ENCODE results near the gene MAIP1.

MAIP1 gene

DNA sequence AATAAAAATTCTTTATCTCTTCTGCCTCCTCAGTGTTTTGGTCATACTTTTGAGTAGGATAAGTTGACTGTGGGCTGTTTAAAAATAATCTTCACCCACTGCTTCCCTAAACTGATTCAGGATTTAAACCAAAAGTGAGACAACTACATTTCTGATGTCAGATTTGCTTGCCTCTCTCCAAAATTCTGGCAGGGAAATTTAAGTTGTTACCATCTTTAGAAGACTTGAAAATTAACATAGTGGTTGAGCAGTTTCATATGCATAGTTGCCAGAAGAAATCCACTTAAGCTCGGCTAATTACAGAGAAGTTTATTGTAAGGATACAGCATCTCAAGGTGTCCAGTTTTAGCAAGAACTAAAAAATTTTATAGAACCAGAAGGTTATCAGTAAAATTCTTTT lies 57.0 kb downstream of the MAIP1 start:
- no peaks in the 10 kb centered on the region for H3K36me3 Mint-ChIP-seq (ENCODE audit: low read depth)
- H3K4me3 Mint-ChIP-seq, result no peak overlapping the region
- intact Hi-C loops (cut with micrococcal nuclease), result no loop called here
- peaks cover 7% of the 10 kb centered on the region for H3K9me3 Mint-ChIP-seq
- no peaks in the 10 kb centered on the region for H3K27me3 Mint-ChIP-seq
- no peaks in the 10 kb centered on the region for H3K4me1 Mint-ChIP-seq (ENCODE audit: low read depth)
- H3K27ac Mint-ChIP-seq, result no peak overlapping the region

Measured in dendritic cell treated with granulocyte-macrophage colony-stimulating factor and Interleukin-4, amounts not matched to agents 40 ng/mL and 50 ng/mL, for 4 days (primary cell).